HG03139 (cell line): Measurements from ENCODE around the gene WNT11.
A peak's percentile ranks its signal among the peaks of the same experiment; 100 is the strongest.

Experiments used
- ATAC-seq: cut with Tn5 transposase; IDR thresholded peaks from one replicate; pipeline ENCODE4 v1.9.1; 2021; ENCODE audit not compliant: unreplicated experiment

WNT11 gene

GRCh38 chr11:76238551-76238950, 32.2 kb upstream of the WNT11 start:
- no peak for ATAC-seq

GRCh38 chr11:76237914-76238313, 31.6 kb upstream of the WNT11 start:
- ATAC-seq: no peak

- ATAC-seq: no peak
Measured at GRCh38 chr11:76237000-76237649, 30.8 kb upstream of the WNT11 start.

- peak; percentile 17 for ATAC-seq
Measured at GRCh38 chr11:76236092-76236999, 30.0 kb upstream of the WNT11 start.

- ATAC-seq: peak; percentile 61
Measured at GRCh38 chr11:76235233-76236091, 29.2 kb upstream of the WNT11 start.

GRCh38 chr11:76234416-76235232, 28.3 kb upstream of the WNT11 start:
- peak; percentile 3 for ATAC-seq

GRCh38 chr11:76234021-76234415, 27.7 kb upstream of the WNT11 start:
- ATAC-seq: no peak

GRCh38 chr11:76233196-76233921, 27.1 kb upstream of the WNT11 start:
- ATAC-seq: no peak

GRCh38 chr11:76232026-76232665, 25.8 kb upstream of the WNT11 start:
- no peak for ATAC-seq

GRCh38 chr11:76231121-76231738, 24.9 kb upstream of the WNT11 start:
- ATAC-seq: no peak

GRCh38 chr11:76230392-76230791, 24.1 kb upstream of the WNT11 start:
- ATAC-seq: no peak

- ATAC-seq: no peak
Measured at GRCh38 chr11:76229690-76230240, 23.5 kb upstream of the WNT11 start.

- ATAC-seq: no peak
Measured at GRCh38 chr11:76228875-76229149, 22.5 kb upstream of the WNT11 start.

GRCh38 chr11:76228071-76228874, 22.0 kb upstream of the WNT11 start:
- ATAC-seq: no peak

GRCh38 chr11:76226626-76227025, 20.3 kb upstream of the WNT11 start:
- ATAC-seq: no peak

- ATAC-seq: no peak
Measured at GRCh38 chr11:76225122-76225611, 18.9 kb upstream of the WNT11 start.

- ATAC-seq: no peak
Measured at GRCh38 chr11:76224461-76225121, 18.3 kb upstream of the WNT11 start.
